ENCODE data around the gene METAP1.
A peak's percentile ranks its signal among the peaks of the same experiment; 100 is the strongest.
"Not testable (repeated sequence)": the region's sequence is repeated elsewhere in the genome, so short reads cannot be mapped to it uniquely, and the experiment has no call there.

The METAP1 gene

DNA sequence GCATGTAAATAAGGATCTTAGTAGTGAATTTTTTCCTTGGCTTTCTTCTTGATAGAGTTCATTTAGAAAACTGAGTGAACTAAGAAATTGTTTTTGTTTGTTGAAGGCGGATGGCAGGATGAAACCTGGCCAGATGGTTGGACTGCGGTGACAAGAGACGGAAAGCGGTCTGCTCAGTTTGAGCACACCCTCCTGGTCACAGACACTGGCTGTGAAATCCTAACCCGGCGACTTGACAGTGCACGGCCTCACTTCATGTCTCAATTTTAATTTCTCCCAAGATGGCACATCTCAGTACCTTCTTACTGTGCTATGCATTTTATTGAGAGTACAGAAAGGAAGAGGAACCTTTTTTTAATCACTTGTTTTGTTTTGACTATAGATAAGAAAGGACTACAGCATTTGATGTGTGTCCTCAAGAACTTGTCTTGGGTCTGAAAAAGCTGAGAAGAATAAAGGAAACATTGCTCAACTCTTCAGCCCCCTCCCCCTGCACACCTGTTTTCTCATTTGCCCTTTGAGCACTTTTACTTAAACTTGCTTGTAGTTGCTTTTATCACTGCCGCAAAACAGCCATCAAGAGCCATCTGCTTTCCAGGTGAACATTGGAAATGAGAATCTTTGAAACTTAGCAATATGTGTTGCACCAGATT lies 65.7 kb downstream of the METAP1 start:
- no peak for DNase-seq

DNA sequence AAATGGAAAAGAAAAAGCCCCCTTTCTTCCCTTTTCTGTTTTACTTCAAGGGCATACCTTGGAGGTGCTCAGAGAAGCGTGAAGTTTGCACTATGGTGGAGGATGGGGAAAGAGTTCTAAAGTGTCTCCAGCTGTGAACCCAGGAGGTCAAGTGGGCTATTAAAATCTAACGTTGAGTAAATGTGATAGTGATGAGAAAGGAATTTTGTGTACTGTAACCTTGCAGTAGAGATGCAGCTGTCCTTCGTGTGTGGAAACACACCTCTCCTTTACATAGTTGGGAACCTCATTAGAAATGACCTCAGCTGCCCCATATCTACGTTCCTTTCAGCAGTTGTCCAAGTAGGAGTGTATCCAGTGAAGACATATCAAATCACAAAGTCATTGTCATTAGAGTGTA lies 66.6 kb downstream of the METAP1 start:
- no peak for DNase-seq

DNA sequence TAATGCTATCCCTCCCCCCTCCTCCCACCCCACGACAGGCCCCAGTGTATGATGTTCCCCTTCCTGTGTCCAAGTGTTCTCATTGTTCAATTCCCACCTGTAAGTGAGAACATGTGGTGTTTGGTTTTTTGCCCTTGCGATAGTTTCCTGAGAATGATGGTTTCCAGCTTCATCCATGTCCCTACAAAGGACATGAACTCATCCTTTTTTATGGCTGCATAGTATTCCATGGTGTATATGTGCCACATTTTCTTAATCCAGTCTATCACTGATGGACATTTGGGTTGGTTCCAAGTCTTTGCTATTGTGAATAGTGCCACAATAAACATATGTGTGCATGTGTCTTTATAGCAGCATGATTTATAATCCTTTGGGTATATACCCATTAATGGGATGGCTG lies 70.0 kb downstream of the METAP1 start:
- not testable (repeated sequence) for DNase-seq

DNA sequence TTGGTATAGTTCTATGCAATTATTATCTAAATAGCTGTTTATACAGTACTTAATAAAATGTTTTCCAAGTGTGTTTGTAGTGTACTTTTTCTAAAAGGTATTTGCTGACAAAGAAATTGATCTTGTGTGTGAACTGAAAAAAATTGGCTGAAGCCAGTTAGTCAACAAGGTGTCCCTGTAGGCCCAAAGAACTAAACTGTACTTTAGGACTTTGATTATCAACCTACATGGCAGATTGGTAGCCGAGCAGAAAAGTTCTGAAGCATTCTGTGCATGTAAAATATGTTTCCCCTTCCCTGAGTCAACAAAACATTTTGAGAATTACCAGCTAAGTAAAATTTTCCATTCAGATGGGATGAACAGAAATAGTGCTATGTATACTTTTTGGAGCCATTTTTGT lies 72.1 kb downstream of the METAP1 start:
- no peak for DNase-seq

DNA sequence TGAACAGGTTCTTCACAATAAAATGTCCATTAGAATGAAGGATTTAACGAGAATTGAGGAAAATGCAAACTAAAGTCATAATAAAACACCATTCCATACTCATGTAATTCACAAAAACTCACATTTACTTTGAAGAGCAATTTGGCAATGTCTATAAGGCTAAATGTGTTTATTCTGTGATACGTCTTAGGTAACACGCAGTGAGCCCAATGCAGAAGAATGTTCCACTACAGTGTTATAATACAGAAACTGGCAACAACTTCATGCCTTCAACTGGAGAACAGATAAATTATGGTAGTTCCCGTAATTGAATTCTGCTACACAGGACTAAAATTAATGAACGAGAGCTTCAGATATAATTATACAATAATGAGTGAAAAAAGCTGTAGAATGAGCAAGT lies 75.6 kb downstream of the METAP1 start:
- no peak for DNase-seq

DNA sequence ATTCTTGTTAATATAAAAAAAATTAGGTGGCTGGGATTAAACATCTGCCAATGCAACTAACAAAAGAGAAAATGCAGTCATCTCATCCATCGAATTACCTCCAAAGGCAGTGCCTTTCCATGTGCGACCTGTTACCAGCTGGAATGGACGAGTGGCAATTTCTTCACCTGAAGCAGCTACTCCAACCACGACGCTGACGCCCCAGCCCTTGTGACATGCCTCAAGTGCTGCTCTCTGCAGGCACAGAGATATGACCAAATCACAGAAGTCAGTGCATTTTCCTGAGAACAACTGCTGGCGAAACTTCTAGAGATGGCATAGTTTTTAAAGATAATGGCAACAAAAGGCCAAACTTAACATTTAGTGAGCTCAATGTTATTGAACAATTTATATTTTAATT lies 79.3 kb downstream of the METAP1 start:
- no peak for DNase-seq

DNA sequence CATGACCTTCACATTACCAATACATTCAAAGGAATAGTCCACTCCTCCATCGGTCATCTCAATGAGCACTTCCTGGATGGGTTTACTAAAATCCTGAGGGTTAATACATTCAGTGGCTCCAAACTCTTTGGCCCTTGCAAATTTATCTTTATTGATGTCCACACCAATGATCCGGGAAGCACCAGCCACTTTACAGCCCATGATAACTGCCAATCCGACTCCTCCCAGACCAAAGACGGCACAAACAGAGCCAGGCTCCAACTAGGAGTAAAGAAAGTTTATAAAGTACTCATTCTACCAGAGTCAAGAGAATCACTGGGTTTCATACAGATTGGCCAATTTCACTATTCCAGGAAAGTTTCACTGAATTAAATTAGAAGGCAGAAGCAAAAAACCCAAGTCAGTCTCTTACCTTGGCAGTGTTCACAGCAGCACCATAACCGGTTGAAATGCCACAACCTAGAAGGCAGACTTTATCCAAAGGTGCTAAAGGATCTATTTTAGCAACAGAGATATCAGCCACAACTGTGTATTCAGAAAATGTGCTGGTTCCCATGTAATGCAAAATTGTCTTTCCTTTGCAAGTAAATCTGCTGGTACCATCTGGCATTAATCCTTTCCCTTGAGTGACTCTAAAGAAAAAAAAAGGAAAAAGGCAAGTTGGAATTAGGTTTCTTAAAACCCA lies 80.9 kb downstream of the METAP1 start:
- DNase-seq, result no peak

DNA sequence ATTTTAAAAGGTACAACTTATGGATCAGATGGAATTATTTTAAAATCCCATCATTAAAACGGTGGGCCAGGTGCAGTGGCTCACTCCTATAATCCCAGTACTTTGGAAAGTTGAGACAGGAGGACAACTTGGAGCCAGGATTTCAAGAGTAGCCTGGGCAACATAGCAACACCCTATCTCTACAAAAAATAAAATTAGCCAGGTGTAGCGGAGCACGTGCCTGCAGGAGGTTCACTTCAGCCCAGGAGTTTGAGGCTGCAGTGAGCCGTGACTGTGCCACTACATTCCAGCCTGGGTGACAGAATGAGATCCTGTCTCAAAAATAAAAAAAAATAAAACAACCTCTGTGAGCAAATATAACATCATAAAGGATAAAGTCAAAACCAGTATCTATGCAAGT lies 81.7 kb downstream of the METAP1 start:
- no peak for DNase-seq

DNA sequence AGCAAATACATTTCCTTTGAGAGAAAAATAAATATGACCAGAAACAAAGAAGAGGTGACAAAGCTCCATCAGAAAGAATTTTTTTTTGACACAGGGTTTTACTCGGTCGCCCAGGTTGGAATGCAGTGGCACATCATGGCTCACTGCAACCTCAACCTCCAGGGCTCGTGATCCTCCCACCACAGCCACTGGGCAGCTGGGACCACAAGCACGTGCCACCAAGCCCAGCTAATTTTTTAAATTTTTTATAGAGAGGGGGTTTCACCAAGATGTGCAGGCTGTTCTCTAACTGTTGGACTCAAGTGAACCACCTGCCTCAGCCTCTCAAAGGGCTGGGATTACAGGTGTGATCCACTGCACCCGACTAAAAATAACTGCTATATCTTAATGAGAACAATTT lies 82.8 kb downstream of the METAP1 start:
- DNase-seq, result no peak

DNA sequence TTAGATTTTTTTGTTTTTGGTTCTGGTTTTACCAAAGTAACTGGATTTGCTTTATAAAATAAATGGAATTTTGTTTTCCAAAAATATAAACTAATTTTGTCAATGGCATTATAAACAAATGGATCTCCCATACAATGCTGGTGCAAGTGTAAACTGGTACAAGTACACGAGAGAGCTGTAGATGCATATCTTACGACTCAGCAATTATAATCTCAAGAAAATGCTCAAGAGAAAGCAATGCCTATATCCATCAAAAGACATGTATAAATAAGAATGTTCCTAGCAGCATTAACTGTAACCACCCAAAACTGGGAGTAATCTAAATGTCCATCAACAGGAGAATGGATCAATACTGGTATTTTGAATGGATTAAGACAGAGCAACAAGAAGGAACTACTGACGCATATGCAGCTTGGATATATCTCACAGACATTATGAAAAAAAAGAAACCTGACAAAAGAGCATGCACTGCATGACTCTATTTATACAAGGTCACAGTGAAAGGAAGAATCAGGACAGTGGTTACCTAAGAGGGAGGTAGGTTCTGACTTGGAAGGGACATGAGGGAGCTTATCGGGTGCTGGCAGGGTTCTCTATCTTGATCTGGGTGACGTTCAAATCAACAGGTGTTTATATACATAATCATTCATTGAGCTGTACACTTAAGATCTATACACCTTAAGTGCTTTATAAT lies 83.6 kb downstream of the METAP1 start:
- DNase-seq, result no peak

DNA sequence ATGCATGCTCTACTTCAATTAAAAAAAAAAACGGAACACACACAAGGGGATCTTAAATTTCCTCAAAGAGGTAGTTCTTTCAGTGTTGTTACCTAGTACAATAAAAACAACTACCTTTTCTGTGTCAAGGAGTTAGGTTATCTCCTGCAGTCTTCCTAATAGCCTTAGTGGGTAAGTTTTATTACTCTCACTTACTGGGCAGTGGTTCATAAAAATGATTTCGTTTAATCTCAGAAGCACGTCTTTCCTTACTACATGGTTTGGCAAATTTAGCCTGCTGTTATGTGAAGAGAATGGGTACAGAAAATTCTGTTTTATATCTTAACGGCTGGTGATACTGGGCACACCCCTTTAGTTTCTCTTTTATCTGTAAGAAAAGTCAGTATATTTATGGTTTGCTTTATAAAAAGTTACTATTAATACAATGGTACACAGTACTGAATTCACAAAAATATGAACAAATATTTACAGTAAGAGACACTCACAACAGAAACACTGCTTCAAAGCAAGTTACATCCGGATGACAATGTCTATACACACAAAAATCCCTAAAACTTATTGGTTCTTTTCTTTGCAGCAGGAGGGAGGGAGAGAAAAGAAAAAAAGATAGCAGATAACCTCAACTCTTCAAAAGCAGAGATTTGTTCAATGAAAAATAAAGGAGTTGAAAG lies 84.2 kb downstream of the METAP1 start:
- DNase-seq, result no peak

DNA sequence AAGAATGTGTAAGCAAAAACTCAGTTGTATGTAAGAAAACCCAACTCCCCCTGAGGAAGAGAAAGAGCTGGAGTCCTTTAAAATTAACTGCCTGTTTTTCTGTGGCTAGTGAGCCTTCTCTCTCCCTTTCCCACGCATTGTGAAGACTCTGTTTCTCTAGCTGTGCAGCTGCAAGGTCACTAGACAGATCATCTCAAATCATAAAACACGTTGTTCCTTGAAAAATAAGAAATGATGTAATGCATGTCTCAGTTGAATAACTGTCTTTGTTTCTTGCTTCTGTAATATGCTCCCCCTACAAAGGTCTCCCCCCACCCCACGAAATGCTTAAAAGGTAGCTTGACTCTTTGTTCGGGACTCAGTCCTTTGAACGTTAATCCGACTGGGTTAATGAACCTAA lies 85.3 kb downstream of the METAP1 start:
- not testable (repeated sequence) for DNase-seq

DNA sequence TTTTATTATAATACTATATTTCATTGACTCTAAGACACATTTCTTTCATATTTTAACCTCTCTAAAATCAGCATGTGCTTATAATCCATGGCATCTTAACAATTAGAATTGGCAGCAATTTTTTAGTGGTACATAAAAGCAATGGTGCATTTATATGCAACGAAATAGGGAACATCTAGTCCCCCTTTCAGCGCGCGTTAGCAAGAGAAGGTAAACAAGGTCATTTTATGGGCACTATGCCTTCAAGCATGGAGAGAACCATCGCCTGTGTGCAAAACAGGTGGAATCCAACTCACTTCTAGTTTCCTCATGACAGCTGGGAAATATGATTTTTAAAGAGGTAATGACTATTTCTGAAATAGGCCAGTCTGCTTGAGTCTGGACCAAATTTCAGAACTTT lies 86.7 kb downstream of the METAP1 start:
- no peak for DNase-seq

DNA sequence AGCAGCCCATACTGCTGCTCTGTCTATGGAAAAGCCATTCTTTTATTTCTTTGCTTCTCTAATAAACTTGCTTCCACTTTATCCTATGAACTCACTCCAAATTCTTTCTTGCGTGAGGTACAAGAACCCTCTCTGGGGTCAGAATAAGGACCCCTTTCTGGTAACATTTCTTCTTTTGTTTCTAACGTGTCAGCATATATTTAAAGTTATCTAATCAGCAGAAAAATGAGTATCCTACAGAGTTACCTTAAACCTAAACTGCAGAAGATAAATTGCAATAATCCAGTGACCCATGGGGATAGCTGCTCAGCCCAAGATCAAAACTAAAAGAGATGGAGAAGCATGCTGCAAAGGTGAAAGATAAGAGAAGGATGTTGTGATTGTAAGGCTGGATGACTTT lies 89.1 kb downstream of the METAP1 start:
- no peak for DNase-seq

DNA sequence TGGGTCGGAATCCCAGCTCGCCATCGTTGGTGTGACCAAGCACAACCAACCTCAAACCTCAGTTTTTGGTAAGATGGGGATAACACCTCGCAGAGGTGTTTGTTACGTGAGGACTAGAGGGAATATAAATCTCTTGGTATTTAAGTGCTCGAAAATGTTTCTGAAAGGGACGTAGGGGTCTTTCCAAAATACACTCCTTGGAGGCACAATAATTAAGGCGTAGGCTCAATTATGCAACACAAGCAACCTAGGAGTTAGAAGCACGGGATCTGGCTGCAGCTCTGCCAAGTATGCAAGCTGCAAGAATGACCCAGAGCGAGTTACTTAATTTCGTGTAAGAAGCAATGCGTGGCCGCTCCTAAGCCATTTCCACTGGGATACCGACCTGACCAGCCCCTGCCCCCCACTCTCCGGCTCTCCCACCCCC lies 92.5 kb downstream of the METAP1 start:
- peak in 1 of 2 donors; percentile 26 for DNase-seq

DNA sequence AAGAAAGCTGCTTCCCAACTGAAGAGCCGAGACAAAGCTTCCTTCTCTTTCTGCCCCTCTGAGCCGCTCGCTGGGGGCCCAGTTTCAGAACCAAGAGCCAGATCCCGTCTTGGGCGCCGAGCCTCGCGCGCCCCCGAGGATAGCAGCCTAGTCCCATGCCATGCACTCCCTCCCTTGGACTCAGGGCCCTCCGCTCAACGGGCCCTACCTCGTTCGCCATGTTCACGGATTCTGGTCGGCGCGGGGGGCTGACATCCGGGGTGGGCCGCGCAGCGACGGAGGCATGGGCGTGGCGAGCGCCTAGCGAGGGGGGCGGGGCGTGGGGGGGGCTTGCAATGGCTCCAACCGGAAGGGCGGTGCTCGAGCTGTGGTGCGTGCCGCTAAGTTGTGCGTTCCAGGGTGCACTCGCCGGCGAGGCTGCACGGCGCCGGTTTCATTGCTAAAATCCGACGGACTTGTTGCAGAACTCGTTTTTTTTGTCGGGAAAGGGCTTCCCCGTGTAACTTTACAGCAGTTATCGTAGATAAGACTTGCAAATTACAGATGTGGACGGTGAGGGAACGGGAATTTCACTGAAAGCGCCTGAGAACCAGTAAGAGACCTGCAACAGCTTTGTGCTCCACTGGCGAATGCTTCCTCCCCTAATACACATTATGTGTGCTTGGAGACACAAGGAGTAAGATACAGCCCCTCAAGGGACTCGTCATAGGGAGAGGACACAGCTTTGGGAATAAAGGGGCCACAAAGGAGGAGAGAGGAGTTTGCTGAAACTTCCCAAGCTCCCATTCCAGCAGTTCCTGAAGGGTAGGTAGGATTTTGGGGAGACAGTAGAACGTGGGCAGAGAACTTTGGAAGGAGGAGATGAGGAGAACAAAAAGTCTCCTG lies 93.2 kb downstream of the METAP1 start, which contains the start of gene ADH5:
Gene ADH5 (minus strand): TSS at position 308 of the 885 bp plus-strand sequence. CDS start 88 bp downstream, at position 220.
- peak; percentile 84 to 89 for DNase-seq

DNA sequence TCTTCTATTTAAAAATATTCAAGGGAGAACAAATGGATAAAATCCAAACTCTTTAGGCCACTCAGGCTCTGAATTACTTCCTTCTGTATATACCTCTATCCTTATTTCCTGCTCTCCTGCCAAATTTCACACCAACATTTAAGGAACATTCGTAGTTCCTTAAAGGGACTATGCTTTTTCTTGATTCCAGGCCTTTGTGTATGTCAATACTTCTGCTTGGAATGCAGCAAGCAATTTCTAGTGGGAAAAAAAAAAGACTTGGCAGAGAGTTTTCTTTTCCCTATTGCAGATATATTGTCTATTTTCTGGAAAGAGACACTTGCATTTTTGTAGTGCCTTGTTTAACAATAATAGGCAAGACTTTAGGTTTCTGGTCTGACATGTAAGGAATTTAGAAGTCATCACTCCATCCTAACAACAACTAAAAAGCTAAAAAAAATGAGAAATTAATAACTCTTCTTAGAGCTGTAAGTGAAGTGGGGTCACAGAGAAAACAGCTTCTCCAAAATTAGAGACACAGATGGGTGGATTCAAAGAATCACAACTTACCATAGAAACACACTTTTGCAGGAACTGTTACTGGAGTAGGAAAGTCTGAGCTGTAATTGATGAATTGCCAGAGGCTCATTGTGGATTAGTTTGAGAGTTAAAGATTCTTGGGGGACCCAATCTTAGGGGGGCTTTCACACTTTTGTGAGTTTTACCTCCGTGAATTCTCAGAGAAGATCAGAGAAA lies 95.1 kb downstream of the METAP1 start:
- no peak for DNase-seq

DNA sequence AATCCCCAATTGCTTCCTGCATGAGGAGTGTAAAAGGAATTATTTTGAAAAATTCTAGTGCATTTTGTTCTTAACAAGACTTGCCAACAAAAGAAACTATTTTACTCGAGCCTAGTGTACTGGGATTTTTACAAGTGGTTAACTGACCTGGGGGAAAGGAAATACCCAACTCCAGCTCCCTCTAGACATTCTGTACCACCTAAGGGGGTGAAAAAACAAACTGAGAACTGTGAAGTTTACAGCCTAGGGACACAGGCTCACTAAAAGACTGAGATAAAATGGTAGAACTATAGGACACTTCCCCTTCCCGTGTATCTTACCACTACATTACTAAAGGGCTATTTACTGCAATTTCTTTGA lies 95.7 kb downstream of the METAP1 start:
- no peak for DNase-seq

DNA sequence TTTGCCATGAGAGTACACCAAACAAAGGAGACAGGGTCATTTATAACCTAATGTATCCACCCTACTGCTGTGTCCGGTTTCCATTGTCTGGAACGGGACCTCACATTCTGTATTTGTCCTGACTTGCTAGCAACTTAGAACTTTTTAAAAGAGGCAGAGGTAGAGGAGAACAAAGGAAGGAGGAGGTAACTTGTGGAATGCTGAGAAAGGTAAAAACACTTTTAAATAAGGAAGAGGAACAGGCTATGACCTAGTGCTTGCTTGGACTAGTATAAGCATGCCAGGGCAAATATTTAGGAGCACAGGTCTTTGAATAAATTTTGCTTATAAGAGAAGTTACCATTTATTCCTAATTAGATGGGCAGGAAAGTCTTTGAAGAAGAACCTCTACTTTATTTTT lies 96.3 kb downstream of the METAP1 start:
- not testable (repeated sequence) for DNase-seq

DNA sequence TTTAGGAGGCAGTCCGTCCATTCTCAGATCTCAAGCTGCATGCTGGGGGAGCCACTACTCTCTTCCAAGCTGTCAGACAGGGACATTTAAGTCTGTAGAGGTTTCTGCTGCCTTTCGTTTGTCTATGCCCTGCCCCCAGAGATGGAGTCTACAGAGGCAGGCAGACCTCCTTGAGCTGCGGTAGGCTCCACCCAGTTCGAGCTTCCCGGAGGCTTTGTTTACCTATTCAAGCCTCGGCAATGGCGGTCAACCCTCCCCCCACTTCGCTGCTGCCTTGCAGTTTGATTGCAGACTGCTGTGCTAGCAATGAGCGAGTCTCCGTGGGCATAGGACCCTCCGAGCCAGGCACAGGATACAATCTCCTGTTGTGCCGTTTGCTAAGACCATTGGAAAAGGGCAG lies 103.8 kb downstream of the METAP1 start:
- no peak for DNase-seq

DNA sequence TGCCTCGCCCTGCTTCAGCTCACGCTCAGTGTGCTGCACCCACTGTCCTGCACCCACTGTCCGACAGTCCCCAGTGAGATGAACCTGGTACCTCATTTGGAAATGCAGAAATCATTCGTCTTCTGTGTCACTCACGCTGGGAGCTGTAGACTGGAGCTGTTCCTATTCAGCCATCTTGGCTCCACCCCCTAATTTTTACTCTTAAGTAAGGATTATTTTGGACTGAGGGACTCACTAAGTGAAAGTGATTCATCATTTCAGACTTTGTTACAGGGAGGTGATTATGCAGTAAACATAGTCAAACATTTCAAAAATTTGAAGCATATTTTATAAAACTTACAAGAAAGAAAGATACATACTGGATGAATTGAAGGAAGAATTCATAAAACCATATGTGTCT lies 104.3 kb downstream of the METAP1 start:
- DNase-seq, result not testable (repeated sequence)

DNA sequence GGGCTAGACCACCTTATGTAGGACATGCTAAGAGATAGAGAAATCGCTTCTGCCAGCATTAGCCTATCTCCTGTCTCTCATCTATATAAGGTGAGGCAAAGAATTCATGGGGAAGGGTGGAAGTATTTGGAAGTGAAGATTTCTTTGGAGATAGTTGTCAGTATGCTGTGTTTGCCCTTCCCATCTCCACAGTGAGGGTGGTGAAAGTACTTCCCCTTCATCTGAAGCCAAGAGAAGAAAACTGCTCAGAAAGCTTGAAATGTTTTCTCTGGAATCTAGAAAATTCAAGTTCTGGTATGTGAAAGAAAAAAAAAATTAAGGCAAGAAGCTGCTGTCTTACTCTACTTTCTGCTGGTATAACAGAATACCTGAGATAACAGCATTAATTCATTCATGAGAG lies 105.4 kb downstream of the METAP1 start:
- no peak for DNase-seq

Measured in CD4-positive, alpha-beta T cell treated with Interferon alpha-2 for 1 hour (primary cell).